Measurements from ENCODE around the gene TMEM120B.

Gene TMEM120B

GRCh38 chr12:121791671-121792551 lies 79.4 kb downstream of the TMEM120B start:
- Histone ChIP-seq H3K9ac (ENCODE audit: low read length) (peak overlapping the region; percentile 99), H3K27ac (ENCODE audit: low read length) (peak overlapping the region; percentile 98), H3K4me1 (ENCODE audit: low read length) (peaks cover 57% of the 10 kb centered on the region), H3K27me3 (ENCODE audit: low read depth, low read length) (no peaks in the 10 kb centered on the region), H3K79me2 (ENCODE audit: low read length) (peaks cover 69% of the 10 kb centered on the region), H3K4me2 (ENCODE audit: low read length) (peak overlapping the region; percentile 98), H2AFZ (ENCODE audit: low read depth, low read length) (no peak overlapping the region), H3K9me3 (ENCODE audit: insufficient read depth, low read length) (no peaks in the 10 kb centered on the region), H3K4me3 (ENCODE audit: low read length) (peak overlapping the region; percentile 95), H3K36me3 (replicated peaks; ENCODE audit: low read depth, low read length) (peaks cover 45% of the 10 kb centered on the region), H4K20me1 (ENCODE audit: insufficient read depth, low read length) (no peaks in the 10 kb centered on the region)
- TF ChIP-seq EZH2phosphoT487 (IDR thresholded peaks at IDR 0.05; ENCODE audit: low read depth) (no peak), CTCF (IDR thresholded peaks at IDR 0.05; ENCODE audit: low read depth, low read length) (peak; percentile 25; the same call in 1 of the 2 replicates)

GRCh38 chr12:121792607-121793439 lies 80.3 kb downstream of the TMEM120B start:
- Histone ChIP-seq H3K79me2 (ENCODE audit: low read length) (peaks cover 65% of the 10 kb centered on the region), H2AFZ (ENCODE audit: low read depth, low read length) (no peak overlapping the region), H3K4me2 (ENCODE audit: low read length) (peak overlapping the region; percentile 98), H3K27me3 (ENCODE audit: low read depth, low read length) (no peaks in the 10 kb centered on the region), H3K9ac (ENCODE audit: low read length) (peak overlapping the region; percentile 99), H3K4me1 (ENCODE audit: low read length) (peaks cover 49% of the 10 kb centered on the region), H3K36me3 (replicated peaks; ENCODE audit: low read depth, low read length) (peaks cover 39% of the 10 kb centered on the region), H4K20me1 (ENCODE audit: insufficient read depth, low read length) (no peaks in the 10 kb centered on the region), H3K27ac (ENCODE audit: low read length) (peak overlapping the region; percentile 98), H3K4me3 (ENCODE audit: low read length) (peak overlapping the region; percentile 95), H3K9me3 (ENCODE audit: insufficient read depth, low read length) (no peaks in the 10 kb centered on the region)
- TF ChIP-seq CTCF (IDR thresholded peaks at IDR 0.05; ENCODE audit: low read depth, low read length) (peak; percentile 23; the same call in 1 of the 2 replicates), EZH2phosphoT487 (IDR thresholded peaks at IDR 0.05; ENCODE audit: low read depth) (no peak)

GRCh38 chr12:121793440-121793837 lies 80.9 kb downstream of the TMEM120B start, which contains the start of gene RHOF:
Gene RHOF (minus strand): TSS chr12:121793688. CDS start chr12:121793633, 55 bp downstream.
- Histone ChIP-seq H2AFZ (ENCODE audit: low read depth, low read length) (peak within 1 kb of the TSS; percentile 62; the same call in 1 of the 2 replicates), H3K4me1 (ENCODE audit: low read length) (peaks cover 43% of the 10 kb centered on the region), H3K36me3 (replicated peaks; ENCODE audit: low read depth, low read length) (peaks cover 35% of the 10 kb centered on the region), H3K9me3 (ENCODE audit: insufficient read depth, low read length) (no peaks in the 10 kb centered on the region), H3K27ac (ENCODE audit: low read length) (peak within 1 kb of the TSS; percentile 98), H3K79me2 (ENCODE audit: low read length) (peaks cover 65% of the 10 kb centered on the region), H3K27me3 (ENCODE audit: low read depth, low read length) (no peaks in the 10 kb centered on the region), H4K20me1 (ENCODE audit: insufficient read depth, low read length) (no peaks in the 10 kb centered on the region), H3K4me2 (ENCODE audit: low read length) (peak within 1 kb of the TSS; percentile 98), H3K4me3 (ENCODE audit: low read length) (peak within 1 kb of the TSS; percentile 95), H3K9ac (ENCODE audit: low read length) (peak within 1 kb of the TSS; percentile 99)
- TF ChIP-seq EZH2phosphoT487 (IDR thresholded peaks at IDR 0.05; ENCODE audit: low read depth) (no peak), CTCF (IDR thresholded peaks at IDR 0.05; ENCODE audit: low read depth, low read length) (no peak)

Data from OCI-LY3 (cell line).